Measurements from ENCODE around the gene DDAH2. TPM values are rescaled to one million over a fixed set of nuclear protein-coding genes. Genes with fewer than 3 reads are reported as not detected.

The DDAH2 gene
- total RNA-seq, 2 experiments from 2014 or later, result 3.0 to 3.3 TPM

- H3K27me3 Mint-ChIP-seq, result no peaks in the 10 kb centered on the region
- intact Hi-C loops (cut with DNase I, micrococcal nuclease), result no loop called here
- Histone ChIP-seq H3K4me3 (ENCODE audit: low read length) (no peak overlapping the region), H3K4me1 (ENCODE audit: insufficient read depth, low read length) (peaks cover 18% of the 10 kb centered on the region), H3K9me3 (ENCODE audit: control insufficient read depth in 1 of 2, insufficient read depth in 1 of 2, low read length in 2 of 2) (no peaks in the 10 kb centered on the region), H3K36me3 (ENCODE audit: insufficient read depth, low read length) (no peaks in the 10 kb centered on the region), H3K27ac (ENCODE audit: low read depth in 1 of 2, low read length in 2 of 2) (no peak overlapping the region), H3K27me3 (ENCODE audit: control insufficient read depth in 1 of 2, insufficient read depth in 2 of 2, low read length in 2 of 2) (no peaks in the 10 kb centered on the region)
- no peaks in the 10 kb centered on the region for H3K9me3 Mint-ChIP-seq
- peaks cover 17% of the 10 kb centered on the region for H3K4me1 Mint-ChIP-seq (ENCODE audit: low read depth)
- ChIA-PET CTCF (no interaction called here), POLR2A (no interaction called here)
- ATAC-seq (ENCODE audit: poor library complexity) (no peak), DNase-seq (no peak)
- no peak for TF ChIP-seq CTCF (IDR thresholded peaks at IDR 0.05)
- no peak overlapping the region for H3K27ac Mint-ChIP-seq
- no peak overlapping the region for H3K4me3 Mint-ChIP-seq
- peaks cover 6% of the 10 kb centered on the region for H3K36me3 Mint-ChIP-seq (ENCODE audit: low read depth)
Observed at GRCh38 chr6:31722173-31722572, 6.9 kb downstream of the DDAH2 start.

GRCh38 chr6:31721351-31722020 is 7.6 kb downstream of the DDAH2 start, which contains the start of gene LY6G6C:
Gene LY6G6C, minus strand, starts transcription at chr6:31721746. Its CDS starts 67 bp downstream, at chr6:31721679.
- ATAC-seq (ENCODE audit: poor library complexity), result no peak
- Mint-ChIP-seq H3K36me3 (ENCODE audit: low read depth) (peaks cover under 1% of the 10 kb centered on the region), H3K4me3 (no peak within 1 kb of the TSS), H3K4me1 (ENCODE audit: low read depth) (peaks cover 10% of the 10 kb centered on the region), H3K27me3 (no peaks in the 10 kb centered on the region), H3K9me3 (no peaks in the 10 kb centered on the region), H3K27ac (no peak within 1 kb of the TSS)
- Histone ChIP-seq H3K4me3 (ENCODE audit: low read length) (no peak within 1 kb of the TSS), H3K27me3 (ENCODE audit: control insufficient read depth in 1 of 2, insufficient read depth in 2 of 2, low read length in 2 of 2) (no peaks in the 10 kb centered on the region), H3K4me1 (ENCODE audit: insufficient read depth, low read length) (peaks cover 15% of the 10 kb centered on the region), H3K36me3 (ENCODE audit: insufficient read depth, low read length) (no peaks in the 10 kb centered on the region), H3K9me3 (ENCODE audit: control insufficient read depth in 1 of 2, insufficient read depth in 1 of 2, low read length in 2 of 2) (no peaks in the 10 kb centered on the region), H3K27ac (ENCODE audit: low read depth in 1 of 2, low read length in 2 of 2) (no peak within 1 kb of the TSS)
- DNase-seq, result no peak
- POLR2A ChIA-PET, result no interaction called here
- TF ChIP-seq CTCF (IDR thresholded peaks at IDR 0.05), result no peak
- CTCF ChIA-PET, result no interaction called here
- intact Hi-C loops (cut with DNase I, micrococcal nuclease), result no loop called here

GRCh38 chr6:31720196-31720770 is 8.8 kb downstream of the DDAH2 start:
- Mint-ChIP-seq H3K4me3 (no peak overlapping the region), H3K27me3 (no peaks in the 10 kb centered on the region), H3K9me3 (no peaks in the 10 kb centered on the region), H3K36me3 (ENCODE audit: low read depth) (no peaks in the 10 kb centered on the region), H3K27ac (no peak overlapping the region), H3K4me1 (ENCODE audit: low read depth) (no peaks in the 10 kb centered on the region)
- no peak overlapping the region for H3K4me3 ChIP-seq (ENCODE audit: low read length)
- DNase-seq (no peak), ATAC-seq (ENCODE audit: poor library complexity) (no peak)
- intact Hi-C loops (cut with DNase I, micrococcal nuclease), result no loop called here
- peaks cover 6% of the 10 kb centered on the region for H3K4me1 ChIP-seq (ENCODE audit: insufficient read depth, low read length)
- no peaks in the 10 kb centered on the region for H3K36me3 ChIP-seq (ENCODE audit: insufficient read depth, low read length)
- no peaks in the 10 kb centered on the region for H3K27me3 ChIP-seq (ENCODE audit: control insufficient read depth in 1 of 2, insufficient read depth in 2 of 2, low read length in 2 of 2)
- no peak overlapping the region for H3K27ac ChIP-seq (ENCODE audit: low read depth in 1 of 2, low read length in 2 of 2)
- TF ChIP-seq CTCF (IDR thresholded peaks at IDR 0.05), result no peak
- CTCF ChIA-PET, result interaction anchor here (0.6 kb wide), 1 partner anchor 602 kb away, joined by 3 read pairs; no protein-coding TSS in a partner anchor
- H3K9me3 ChIP-seq (ENCODE audit: control insufficient read depth in 1 of 2, insufficient read depth in 1 of 2, low read length in 2 of 2), result no peaks in the 10 kb centered on the region
- POLR2A ChIA-PET, result no interaction called here

All from CD4-positive, alpha-beta T cell (primary cell).